ENCODE results near the gene RNF224. TPM values are rescaled to one million over a fixed set of nuclear protein-coding genes. Genes with fewer than 3 reads are reported as not detected.

RNF224 gene
- not detected for total RNA-seq

GRCh38 chr9:137227054-137227852 is at the start of gene RNF224:
RNF224 (plus strand) TSS chr9:137227502; CDS start chr9:137228336, 834 bp downstream.
- no peaks in the 10 kb centered on the region for H3K36me3 Mint-ChIP-seq (ENCODE audit: insufficient read depth)
- ATAC-seq: peak; percentile 47 to 49
- H3K9me3 Mint-ChIP-seq: no peaks in the 10 kb centered on the region
- peaks cover 8% of the 10 kb centered on the region for H3K4me1 Mint-ChIP-seq (ENCODE audit: low read depth)
- peaks cover 8% of the 10 kb centered on the region for H3K27me3 Mint-ChIP-seq (ENCODE audit: low read depth)
- H3K4me3 Mint-ChIP-seq: no peak within 1 kb of the TSS
- DNase-seq: peak; percentile 78

DNA sequence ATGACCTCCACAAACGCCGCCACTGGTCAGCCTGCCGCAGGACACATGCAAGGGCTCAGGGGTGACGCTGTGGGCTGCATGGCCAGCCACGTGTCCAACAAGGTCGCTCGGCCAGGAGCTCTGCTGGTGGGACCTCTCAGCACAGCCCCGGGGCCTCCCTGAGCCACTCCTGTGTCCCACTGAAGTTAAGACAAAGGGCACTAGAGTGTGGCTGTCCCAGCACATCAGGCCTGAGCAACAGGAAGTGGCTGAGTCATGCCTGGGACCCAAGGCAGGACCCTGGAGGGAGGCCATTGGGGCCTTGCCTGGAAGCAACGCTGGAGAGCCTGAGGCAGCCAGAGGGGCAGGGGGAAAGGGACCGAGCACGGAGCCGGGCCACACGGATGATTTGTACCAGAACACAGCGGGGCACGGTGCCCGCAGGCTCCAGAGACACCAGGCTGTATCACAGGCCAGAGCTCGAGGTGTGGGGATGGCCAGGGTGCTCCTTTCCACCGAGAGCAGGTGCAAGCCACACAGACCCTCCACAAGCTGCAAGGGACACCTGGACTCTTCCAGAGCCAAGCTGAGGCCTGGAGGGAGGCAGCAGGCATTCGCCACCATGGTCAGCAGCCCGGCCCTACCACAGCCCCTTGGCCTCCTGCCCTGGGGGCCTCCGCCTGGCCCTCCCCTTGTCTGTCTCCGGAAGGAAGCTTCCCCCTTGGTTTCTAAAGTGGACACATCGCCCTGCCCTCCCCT is 48.9 kb upstream of the RNF224 start:
- Mint-ChIP-seq H3K36me3 (ENCODE audit: insufficient read depth) (peaks cover 10% of the 10 kb centered on the region), H3K4me1 (ENCODE audit: low read depth) (no peaks in the 10 kb centered on the region), H3K27me3 (ENCODE audit: low read depth) (no peaks in the 10 kb centered on the region), H3K9me3 (no peaks in the 10 kb centered on the region), H3K4me3 (no peak overlapping the region)
- ATAC-seq (no peak), DNase-seq (no peak)

GRCh38 chr9:137178939-137179630 is 48.2 kb upstream of the RNF224 start:
- Mint-ChIP-seq H3K27me3 (ENCODE audit: low read depth) (no peaks in the 10 kb centered on the region), H3K36me3 (ENCODE audit: insufficient read depth) (peaks cover 15% of the 10 kb centered on the region), H3K4me1 (ENCODE audit: low read depth) (peaks cover under 1% of the 10 kb centered on the region), H3K9me3 (no peaks in the 10 kb centered on the region), H3K4me3 (no peak overlapping the region)
- DNase-seq (no peak), ATAC-seq (no peak)

GRCh38 chr9:137179761-137180160 is 47.5 kb upstream of the RNF224 start:
- Mint-ChIP-seq H3K27me3 (ENCODE audit: low read depth) (no peaks in the 10 kb centered on the region), H3K4me1 (ENCODE audit: low read depth) (peaks cover 5% of the 10 kb centered on the region), H3K9me3 (no peaks in the 10 kb centered on the region), H3K36me3 (ENCODE audit: insufficient read depth) (peaks cover 15% of the 10 kb centered on the region), H3K4me3 (no peak overlapping the region)
- ATAC-seq (no peak), DNase-seq (no peak)

DNA sequence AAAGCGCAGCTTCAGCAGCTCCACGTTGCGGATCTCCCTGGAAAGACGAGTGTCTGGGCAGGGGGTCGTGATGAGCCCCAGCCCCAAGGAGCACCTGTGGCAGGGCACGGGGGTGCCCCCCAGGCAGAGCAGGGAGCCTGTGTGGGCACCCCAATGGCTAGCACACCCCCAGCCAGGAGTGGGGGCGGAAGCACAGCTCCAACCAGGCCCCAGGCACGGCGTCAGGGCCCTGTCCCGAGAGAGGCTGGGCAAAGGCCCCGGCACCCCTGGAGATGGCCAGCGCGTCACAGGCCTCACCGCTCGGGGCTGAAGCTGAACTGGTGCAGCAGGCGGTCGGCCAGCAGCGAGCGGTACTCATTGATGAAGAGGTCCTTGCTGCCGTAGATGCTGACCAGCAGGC is 46.8 kb upstream of the RNF224 start:
- ATAC-seq (no peak), DNase-seq (no peak)
- H3K27me3 Mint-ChIP-seq (ENCODE audit: low read depth): no peaks in the 10 kb centered on the region
- H3K36me3 Mint-ChIP-seq (ENCODE audit: insufficient read depth): peaks cover 15% of the 10 kb centered on the region
- no peaks in the 10 kb centered on the region for H3K9me3 Mint-ChIP-seq
- no peak overlapping the region for H3K4me3 Mint-ChIP-seq
- peaks cover 5% of the 10 kb centered on the region for H3K4me1 Mint-ChIP-seq (ENCODE audit: low read depth)

GRCh38 chr9:137181680-137182079 is 45.6 kb upstream of the RNF224 start:
- Mint-ChIP-seq H3K27me3 (ENCODE audit: low read depth) (no peaks in the 10 kb centered on the region), H3K4me3 (no peak overlapping the region), H3K4me1 (ENCODE audit: low read depth) (peaks cover 11% of the 10 kb centered on the region), H3K9me3 (no peaks in the 10 kb centered on the region), H3K36me3 (ENCODE audit: insufficient read depth) (peaks cover 15% of the 10 kb centered on the region)
- ATAC-seq: no peak
- no peak for DNase-seq

DNA sequence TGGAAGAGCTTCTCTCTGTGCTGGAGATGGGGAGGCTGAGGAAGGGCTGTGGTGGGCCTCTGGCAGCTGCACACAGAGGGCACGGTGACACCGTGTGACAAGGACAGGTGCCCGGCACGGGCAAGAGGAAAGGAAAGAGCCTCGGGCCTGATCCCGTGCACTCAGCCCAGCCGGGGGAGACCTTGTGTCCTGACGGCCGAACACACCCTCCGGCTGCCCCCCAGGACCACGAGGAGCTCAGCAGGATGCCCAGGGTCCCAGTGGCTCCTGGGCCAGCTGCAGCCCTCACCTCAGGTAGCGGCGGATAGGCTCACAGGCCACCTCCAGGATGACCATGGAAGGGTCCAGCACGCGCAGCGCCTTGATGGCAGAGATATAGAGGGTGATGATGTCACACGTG is 44.5 kb upstream of the RNF224 start:
- DNase-seq (no peak), ATAC-seq (no peak)
- H3K27me3 Mint-ChIP-seq (ENCODE audit: low read depth): no peaks in the 10 kb centered on the region
- peaks cover 20% of the 10 kb centered on the region for H3K4me1 Mint-ChIP-seq (ENCODE audit: low read depth)
- no peaks in the 10 kb centered on the region for H3K9me3 Mint-ChIP-seq
- no peak overlapping the region for H3K4me3 Mint-ChIP-seq
- H3K36me3 Mint-ChIP-seq (ENCODE audit: insufficient read depth): peaks cover 13% of the 10 kb centered on the region

- Mint-ChIP-seq H3K36me3 (ENCODE audit: insufficient read depth) (peaks cover 14% of the 10 kb centered on the region), H3K4me3 (no peak overlapping the region), H3K27me3 (ENCODE audit: low read depth) (no peaks in the 10 kb centered on the region), H3K4me1 (ENCODE audit: low read depth) (peaks cover 24% of the 10 kb centered on the region), H3K9me3 (no peaks in the 10 kb centered on the region)
- DNase-seq (no peak), ATAC-seq (no peak)
Measured at GRCh38 chr9:137183980-137184595, 43.2 kb upstream of the RNF224 start.

GRCh38 chr9:137184881-137185660 is 42.2 kb upstream of the RNF224 start:
- Mint-ChIP-seq H3K9me3 (no peaks in the 10 kb centered on the region), H3K36me3 (ENCODE audit: insufficient read depth) (peaks cover 14% of the 10 kb centered on the region), H3K4me1 (ENCODE audit: low read depth) (peaks cover 31% of the 10 kb centered on the region), H3K27me3 (ENCODE audit: low read depth) (no peaks in the 10 kb centered on the region), H3K4me3 (no peak overlapping the region)
- ATAC-seq: no peak
- DNase-seq: no peak

DNA sequence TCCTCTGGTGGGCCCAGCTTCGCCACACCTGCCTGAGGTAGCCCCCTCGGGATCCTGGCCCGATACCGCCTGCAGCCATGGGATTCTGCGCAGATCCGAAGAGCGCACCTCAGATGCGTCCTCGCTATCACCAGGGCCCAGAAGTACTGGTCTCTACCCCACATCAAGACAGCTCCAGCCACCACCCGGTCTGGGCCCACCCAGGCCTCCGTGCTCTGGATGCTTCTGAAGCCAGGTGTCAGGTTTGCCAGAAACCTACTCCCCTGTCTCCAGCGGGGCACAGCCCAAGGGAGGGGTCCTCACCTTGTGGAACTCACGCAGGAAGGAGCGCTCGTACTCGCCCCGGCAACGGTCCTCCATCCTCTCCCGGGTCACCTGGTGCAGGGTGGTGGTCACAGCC is 41.4 kb upstream of the RNF224 start:
- H3K9me3 Mint-ChIP-seq: no peaks in the 10 kb centered on the region
- DNase-seq: no peak
- ATAC-seq: no peak
- H3K4me1 Mint-ChIP-seq (ENCODE audit: low read depth): peaks cover 36% of the 10 kb centered on the region
- H3K27me3 Mint-ChIP-seq (ENCODE audit: low read depth): no peaks in the 10 kb centered on the region
- peak overlapping the region; percentile 90 for H3K4me3 Mint-ChIP-seq
- peaks cover 16% of the 10 kb centered on the region for H3K36me3 Mint-ChIP-seq (ENCODE audit: insufficient read depth)

GRCh38 chr9:137186385-137186784 is 40.9 kb upstream of the RNF224 start:
- ATAC-seq (no peak), DNase-seq (no peak)
- H3K4me3 Mint-ChIP-seq: peak overlapping the region; percentile 90
- peaks cover 16% of the 10 kb centered on the region for H3K36me3 Mint-ChIP-seq (ENCODE audit: insufficient read depth)
- peaks cover 36% of the 10 kb centered on the region for H3K4me1 Mint-ChIP-seq (ENCODE audit: low read depth)
- H3K27me3 Mint-ChIP-seq (ENCODE audit: low read depth): no peaks in the 10 kb centered on the region
- no peaks in the 10 kb centered on the region for H3K9me3 Mint-ChIP-seq

GRCh38 chr9:137187386-137187785 is 39.9 kb upstream of the RNF224 start:
- H3K27me3 Mint-ChIP-seq (ENCODE audit: low read depth): no peaks in the 10 kb centered on the region
- DNase-seq (no peak), ATAC-seq (no peak)
- H3K4me3 Mint-ChIP-seq: peak overlapping the region; percentile 90
- H3K36me3 Mint-ChIP-seq (ENCODE audit: insufficient read depth): peaks cover 12% of the 10 kb centered on the region
- peaks cover 36% of the 10 kb centered on the region for H3K4me1 Mint-ChIP-seq (ENCODE audit: low read depth)
- H3K9me3 Mint-ChIP-seq: no peaks in the 10 kb centered on the region

DNA sequence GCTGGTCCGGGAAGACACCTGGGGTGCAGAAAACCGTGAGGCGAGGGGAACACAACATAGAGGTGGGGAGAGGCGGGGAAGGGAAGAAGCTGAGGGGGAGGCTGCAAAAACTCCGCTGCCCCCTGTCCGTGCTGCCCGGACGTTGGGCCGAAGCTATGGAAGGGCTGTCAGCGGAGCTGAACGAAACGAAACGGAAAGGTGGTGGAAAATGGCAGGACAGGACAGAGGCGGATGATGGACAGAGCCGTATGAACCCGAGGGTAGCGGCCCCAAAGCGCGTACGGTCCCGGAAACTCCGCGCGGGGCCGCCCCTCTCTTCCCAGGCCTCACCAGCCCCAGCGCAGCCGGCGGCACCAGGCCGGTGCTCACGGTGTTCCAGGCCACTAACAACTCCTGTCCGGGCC is 39.2 kb upstream of the RNF224 start:
- Mint-ChIP-seq H3K4me1 (ENCODE audit: low read depth) (peaks cover 36% of the 10 kb centered on the region), H3K4me3 (peak overlapping the region; percentile 90), H3K9me3 (no peaks in the 10 kb centered on the region), H3K27me3 (ENCODE audit: low read depth) (no peaks in the 10 kb centered on the region), H3K36me3 (ENCODE audit: insufficient read depth) (peaks cover 12% of the 10 kb centered on the region)
- ATAC-seq (peak; percentile 12 to 16), DNase-seq (no peak)
